ENCODE results near the gene F7.

DNA sequence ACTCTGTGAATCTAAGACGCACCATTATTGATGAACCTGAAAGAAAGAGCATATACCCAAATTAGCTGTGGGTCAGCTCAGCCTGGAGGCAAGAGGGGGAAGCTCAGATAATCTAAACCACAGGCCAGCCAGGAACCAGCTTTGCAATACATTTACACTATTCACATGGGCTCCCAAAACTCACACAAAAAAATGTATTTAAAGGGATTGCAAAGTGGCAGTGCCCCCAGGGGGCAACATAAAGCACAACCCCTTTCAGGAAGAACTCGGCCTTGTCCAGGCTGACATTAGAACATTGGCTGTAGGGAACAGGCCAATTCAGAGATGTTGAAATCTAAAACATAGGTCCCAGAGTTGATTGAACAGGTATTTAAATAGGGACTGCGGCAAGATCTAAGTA lies 49.6 kb downstream of the F7 start:
- TF ChIP-seq POLR2AphosphoS5 (IDR thresholded peaks at IDR 0.05; ENCODE audit: borderline replicate concordance, low read depth, low read length) (no peak), EZH2 (IDR thresholded peaks at IDR 0.05) (no peak), FOXP2 (optimal IDR thresholded peaks at IDR 0.05; ENCODE audit: control extremely low read depth, extremely low read length, insufficient read depth) (no peak)
